GM12872 (cell line): ENCODE results near the gene TLN1.

Source experiments
- TF ChIP-seq, protein P1 (sequence below): IDR thresholded peaks from 3 replicates; pipeline ENCODE4 v1.5.1; 2011; ENCODE audit warnings: low read depth, mild to moderate bottlenecking, low read length, moderate library complexity; ENCODE audit not compliant: insufficient read depth

TLN1 gene, protein sequence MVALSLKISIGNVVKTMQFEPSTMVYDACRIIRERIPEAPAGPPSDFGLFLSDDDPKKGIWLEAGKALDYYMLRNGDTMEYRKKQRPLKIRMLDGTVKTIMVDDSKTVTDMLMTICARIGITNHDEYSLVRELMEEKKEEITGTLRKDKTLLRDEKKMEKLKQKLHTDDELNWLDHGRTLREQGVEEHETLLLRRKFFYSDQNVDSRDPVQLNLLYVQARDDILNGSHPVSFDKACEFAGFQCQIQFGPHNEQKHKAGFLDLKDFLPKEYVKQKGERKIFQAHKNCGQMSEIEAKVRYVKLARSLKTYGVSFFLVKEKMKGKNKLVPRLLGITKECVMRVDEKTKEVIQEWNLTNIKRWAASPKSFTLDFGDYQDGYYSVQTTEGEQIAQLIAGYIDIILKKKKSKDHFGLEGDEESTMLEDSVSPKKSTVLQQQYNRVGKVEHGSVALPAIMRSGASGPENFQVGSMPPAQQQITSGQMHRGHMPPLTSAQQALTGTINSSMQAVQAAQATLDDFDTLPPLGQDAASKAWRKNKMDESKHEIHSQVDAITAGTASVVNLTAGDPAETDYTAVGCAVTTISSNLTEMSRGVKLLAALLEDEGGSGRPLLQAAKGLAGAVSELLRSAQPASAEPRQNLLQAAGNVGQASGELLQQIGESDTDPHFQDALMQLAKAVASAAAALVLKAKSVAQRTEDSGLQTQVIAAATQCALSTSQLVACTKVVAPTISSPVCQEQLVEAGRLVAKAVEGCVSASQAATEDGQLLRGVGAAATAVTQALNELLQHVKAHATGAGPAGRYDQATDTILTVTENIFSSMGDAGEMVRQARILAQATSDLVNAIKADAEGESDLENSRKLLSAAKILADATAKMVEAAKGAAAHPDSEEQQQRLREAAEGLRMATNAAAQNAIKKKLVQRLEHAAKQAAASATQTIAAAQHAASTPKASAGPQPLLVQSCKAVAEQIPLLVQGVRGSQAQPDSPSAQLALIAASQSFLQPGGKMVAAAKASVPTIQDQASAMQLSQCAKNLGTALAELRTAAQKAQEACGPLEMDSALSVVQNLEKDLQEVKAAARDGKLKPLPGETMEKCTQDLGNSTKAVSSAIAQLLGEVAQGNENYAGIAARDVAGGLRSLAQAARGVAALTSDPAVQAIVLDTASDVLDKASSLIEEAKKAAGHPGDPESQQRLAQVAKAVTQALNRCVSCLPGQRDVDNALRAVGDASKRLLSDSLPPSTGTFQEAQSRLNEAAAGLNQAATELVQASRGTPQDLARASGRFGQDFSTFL (N-terminal part only)

DNA sequence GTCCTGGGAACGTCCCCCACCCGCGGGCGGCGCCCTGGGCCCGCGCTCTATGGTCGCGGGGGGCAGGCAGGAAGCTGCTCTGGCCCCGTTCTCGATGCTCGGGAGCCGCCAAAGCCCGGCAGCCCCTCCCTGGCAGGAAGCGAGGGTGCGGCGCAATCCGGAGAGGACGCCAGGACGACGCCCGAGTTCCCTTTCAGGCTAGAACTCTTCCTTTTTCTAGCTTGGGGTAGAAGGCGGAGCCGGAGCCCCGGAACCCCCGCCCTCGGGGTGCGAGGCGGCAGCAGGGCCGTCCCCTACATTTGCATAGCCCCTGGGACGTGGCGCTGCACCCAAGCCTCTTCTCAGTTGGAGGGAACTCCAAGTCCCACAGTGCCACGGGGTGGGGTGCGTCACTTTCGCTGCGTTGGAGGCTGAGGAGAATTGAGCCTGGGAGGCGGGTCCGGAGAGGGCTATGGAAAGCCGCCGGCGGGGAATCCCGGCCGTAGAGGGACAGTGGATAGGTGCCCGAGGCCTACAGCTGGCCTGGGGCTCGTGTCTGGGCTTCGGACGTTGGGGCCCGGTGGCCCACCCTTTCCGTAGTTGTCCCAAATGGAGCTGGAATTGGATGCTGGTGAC is at the start of gene TLN1, which contains the start of gene CREB3:
Gene TLN1 (minus strand): TSS at position 11 of the 615 bp plus-strand sequence. CDS start 6,501 bp downstream, outside the sequence.
Gene CREB3 (plus strand): TSS at position 482 of the 615 bp plus-strand sequence. CDS start 107 bp downstream, at position 589.
- TF ChIP-seq, protein P1, sequence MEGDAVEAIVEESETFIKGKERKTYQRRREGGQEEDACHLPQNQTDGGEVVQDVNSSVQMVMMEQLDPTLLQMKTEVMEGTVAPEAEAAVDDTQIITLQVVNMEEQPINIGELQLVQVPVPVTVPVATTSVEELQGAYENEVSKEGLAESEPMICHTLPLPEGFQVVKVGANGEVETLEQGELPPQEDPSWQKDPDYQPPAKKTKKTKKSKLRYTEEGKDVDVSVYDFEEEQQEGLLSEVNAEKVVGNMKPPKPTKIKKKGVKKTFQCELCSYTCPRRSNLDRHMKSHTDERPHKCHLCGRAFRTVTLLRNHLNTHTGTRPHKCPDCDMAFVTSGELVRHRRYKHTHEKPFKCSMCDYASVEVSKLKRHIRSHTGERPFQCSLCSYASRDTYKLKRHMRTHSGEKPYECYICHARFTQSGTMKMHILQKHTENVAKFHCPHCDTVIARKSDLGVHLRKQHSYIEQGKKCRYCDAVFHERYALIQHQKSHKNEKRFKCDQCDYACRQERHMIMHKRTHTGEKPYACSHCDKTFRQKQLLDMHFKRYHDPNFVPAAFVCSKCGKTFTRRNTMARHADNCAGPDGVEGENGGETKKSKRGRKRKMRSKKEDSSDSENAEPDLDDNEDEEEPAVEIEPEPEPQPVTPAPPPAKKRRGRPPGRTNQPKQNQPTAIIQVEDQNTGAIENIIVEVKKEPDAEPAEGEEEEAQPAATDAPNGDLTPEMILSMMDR: 0 out of 3 replicates have a peak, but pooled peaks have one; percentile 21

GRCh38 chr9:35781066-35781465 is 49.1 kb upstream of the TLN1 start:
- TF ChIP-seq, protein P1: no peak

GRCh38 chr9:35778496-35778895 is 46.5 kb upstream of the TLN1 start:
- TF ChIP-seq, protein P1: no peak

- TF ChIP-seq, protein P1: no peak
Measured at GRCh38 chr9:35776018-35776417, 44.0 kb upstream of the TLN1 start.

DNA sequence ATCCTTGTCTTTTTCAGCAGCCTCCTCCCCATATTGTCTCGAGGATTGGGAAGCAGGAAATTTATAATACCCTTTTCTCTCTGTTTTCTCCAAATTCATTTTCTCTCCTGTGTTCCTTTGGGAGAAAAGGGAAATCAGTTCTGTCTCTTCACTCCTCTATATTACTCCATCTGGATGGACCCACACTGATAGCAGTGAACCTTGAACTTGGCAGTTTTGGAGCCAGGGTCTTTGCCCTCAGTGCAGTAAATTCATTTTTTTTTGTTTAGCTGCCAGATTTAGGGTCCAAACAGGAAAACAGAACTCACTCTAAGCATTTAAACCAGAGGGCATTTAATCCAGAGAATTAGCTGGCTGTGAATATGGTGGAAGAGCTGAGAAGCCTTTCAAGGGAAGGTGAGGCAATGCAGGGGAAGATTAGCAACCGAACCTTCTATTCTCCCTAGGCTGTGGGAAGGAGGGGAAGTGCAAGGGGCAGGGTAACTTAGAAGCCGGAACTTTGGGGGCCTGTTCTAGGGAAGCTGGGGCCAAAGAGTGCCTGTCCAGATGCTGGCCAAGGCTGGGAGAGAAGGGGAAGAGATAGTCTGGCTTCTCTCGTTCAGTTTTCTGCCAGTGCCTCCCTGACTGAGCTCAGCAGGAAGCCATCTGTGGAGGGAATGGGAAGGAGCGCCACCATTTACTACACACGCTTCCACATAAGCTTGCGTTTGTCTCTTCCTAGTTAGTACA is 43.1 kb upstream of the TLN1 start:
- TF ChIP-seq, protein P1: no peak

DNA sequence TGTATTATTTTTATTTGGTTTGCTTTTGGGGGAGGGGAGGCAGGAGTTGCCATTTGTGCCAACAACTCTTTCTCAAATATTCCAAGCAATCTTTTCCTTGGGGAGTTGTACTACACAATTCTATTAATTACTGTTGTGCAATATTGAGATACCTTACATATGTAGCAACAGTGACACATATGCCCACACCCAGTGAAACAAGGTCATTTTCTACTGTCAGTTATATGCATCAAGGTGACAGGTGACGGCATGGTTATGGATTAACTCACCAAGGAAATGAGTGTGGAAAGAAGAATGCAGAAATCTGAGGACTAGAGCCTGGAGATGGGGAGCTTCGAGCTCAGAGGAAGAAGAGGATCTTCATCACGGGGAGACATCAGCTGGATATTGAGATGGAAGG is 39.9 kb upstream of the TLN1 start:
- TF ChIP-seq, protein P1: no peak
